ENCODE data around the gene SVIL.
"Not testable (repeated sequence)": the region's sequence is repeated elsewhere in the genome, so short reads cannot be mapped to it uniquely, and the experiment has no call there.

SVIL gene

DNA sequence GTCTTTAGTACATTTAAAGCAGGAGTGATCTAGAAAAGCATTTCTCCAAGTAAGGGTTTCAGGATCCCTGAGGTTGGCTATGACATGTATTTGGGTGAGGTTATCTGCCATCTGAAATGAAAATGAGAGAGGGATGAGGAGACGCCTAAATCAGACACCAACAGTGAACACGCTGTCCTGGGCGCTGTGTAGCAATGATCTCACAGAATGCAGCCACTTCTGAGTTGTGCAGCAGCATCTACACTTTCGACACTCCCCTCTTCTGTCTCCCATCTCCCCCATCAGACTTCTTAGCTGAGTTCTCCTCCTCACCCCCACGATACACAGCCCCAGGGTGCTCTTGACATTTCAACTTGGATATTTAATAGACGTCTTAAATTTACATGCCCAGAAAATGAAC lies 95.4 kb downstream of the SVIL start:
- DNase-seq (ENCODE audit: low read depth), result no peak

DNA sequence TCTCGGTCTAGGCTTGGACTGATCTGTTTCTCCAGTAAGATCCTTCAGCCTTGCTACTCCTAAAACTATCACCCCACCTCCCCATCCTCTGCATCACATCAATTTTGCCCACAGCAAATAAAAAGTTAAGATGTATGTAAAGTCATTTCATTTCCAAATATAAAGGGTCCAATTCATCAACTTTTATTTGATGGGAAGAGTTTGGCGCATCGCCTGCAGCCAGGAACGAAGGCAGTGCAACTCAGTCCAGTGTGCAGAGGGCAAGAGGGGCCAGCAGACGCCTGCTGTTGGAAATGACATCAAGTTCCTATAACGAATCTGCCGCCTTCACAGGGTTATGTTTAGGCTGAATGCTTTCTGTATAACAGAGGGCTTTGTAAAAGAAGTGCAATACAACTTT lies 97.0 kb downstream of the SVIL start:
- DNase-seq (ENCODE audit: low read depth), result no peak

DNA sequence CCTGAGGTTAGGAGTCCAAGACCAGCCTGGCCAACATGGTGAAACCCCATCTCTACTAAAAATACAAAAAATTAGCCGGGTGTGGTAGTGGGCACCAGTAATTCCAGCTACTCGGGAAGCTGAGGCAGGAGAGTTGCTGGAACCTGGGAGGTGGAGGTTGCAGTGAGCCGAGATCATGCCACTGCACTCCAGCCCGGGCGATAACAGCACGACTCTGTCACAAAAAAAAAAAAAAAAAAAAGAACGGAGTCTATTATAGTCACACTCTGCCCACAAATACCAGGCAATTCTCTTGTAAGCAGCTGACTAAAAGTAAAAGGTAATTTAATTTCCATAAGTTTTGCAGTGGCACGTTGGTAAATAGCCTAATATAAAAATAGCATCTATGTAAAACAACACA lies 98.1 kb downstream of the SVIL start:
- DNase-seq (ENCODE audit: low read depth), result not testable (repeated sequence)

DNA sequence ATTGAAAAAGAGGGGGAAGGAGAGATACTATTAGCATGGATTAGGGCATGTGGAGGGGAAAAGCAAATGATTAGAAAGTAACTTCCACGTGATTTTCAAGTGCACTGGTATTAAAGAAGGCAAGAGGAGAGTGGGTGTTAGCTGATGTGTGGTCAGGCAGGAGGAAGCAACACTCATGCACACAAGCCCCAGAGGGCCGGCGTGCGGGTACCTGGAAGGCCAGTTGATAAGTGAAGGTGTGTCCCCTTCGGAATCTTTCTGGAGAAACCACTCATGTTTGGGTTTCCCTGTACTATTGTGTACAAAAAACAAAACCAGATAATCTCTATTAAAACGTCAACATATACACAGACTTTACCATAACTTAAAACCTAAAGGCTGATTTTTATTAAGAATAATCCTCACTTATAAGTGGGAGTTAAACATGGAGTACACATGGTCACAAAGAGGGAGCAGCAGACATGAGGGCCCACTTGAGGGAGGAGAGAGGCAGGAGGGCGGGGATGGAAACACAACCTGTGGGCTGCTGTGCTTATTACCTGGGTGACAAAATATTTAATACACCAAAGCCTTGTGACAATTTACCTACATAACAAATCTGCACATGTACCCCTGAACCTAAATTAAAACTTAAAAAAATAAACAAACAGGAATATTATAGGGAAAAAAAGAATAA lies 98.9 kb downstream of the SVIL start:
- DNase-seq (ENCODE audit: low read depth), result no peak

DNA sequence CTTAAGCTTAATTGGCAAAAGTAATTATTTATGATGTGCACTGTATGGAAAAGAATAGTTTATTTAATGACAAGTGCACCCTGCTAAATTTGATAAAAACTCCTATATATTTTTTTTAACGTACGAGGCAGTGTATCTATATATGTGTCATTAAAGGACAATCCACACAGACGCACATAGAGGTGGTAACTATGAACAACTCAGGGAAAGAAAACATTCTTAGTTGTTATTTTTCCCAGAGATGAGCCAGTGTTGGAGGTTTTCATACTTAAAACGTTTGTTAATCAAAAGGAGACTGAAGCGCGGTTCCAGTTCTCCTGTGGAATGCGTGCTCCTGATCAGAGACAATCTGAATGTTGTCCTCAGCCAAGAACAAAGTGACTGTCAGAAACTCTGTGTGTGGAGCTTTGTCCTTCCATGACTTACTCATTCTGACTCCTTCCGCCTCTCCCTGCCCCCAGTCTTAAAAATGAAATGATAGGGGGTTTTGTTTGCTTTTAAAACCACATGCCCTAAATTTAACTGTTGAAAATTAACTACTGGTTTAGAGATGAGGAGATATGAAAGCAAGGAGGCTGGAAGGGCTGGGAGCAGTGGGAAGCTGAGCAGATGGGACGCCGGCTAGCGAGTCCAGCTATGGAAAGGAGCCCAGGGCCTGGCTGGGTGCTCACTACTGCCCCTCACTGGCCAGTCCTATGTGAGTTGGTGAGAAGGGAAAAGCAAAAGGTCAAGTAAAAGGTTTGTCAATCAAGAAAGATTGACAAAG lies 99.6 kb downstream of the SVIL start:
- DNase-seq (ENCODE audit: low read depth), result peak; percentile 97

DNA sequence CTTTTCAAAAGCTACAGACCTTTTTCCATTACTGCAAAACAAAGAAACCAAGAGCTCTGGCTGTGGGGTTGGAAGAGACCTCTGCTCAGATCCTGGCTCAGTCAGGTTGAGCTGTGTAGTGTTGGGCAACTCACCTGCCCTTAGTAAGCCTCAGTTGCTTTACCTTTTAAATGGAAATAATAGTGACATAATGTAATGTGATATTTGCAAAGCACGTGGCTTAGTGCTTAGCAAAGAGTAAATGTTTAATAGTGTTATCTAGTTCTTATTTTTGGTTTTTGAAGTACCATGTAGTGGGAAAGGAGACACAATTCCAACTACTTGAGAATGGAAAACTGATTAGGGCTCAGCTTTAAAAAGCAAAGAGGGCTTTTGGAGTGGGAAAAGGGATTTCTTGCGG lies 100.2 kb downstream of the SVIL start:
- DNase-seq (ENCODE audit: low read depth), result no peak

DNA sequence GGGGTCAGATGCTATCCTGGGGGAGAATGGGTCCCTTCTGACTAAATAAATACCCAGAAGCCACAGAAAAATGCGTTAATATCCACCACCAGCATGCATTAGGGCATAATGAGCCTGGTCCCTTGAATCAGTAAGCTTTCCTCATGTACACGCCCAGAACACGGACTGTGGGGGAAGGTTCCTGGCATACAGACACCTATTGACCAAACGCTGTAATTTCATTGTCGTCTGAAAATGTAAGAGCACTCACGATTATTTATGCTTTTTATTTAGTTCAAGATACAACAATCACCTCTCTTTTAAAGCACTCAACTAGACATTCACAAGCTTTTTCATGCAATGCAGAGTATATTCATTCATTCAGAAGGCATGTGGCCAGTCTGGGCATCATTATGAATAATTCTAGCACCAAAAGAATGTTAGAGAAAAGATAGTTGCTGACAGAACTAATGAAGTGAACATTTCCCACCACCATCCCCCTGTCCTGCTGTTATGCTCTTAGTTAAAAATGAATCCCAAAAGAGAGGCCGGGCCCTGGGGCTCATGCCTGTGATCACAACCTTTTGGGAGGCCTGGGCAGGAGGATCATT lies 101.0 kb downstream of the SVIL start:
- peak; percentile 59 for DNase-seq (ENCODE audit: low read depth)

DNA sequence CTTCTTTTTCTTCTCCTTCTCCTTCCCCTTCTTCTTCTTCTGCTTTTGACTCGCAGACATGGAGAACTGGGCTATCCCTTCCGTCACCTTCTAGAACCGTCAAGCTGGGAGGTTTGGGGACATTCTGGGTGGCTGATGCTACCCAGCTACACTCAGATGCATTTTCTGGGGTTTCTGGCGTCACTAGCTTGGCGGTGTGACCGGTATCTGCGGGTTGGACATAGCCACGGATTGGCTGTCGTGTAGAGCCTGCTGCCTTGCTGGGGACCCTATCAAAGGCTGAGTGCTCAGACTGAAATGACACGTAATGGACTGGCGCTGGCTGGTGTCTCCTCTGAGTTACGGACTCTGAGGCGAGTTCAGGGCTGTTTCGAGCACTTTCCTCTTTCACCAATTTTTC lies 101.7 kb downstream of the SVIL start:
- no peak for DNase-seq (ENCODE audit: low read depth)

DNA sequence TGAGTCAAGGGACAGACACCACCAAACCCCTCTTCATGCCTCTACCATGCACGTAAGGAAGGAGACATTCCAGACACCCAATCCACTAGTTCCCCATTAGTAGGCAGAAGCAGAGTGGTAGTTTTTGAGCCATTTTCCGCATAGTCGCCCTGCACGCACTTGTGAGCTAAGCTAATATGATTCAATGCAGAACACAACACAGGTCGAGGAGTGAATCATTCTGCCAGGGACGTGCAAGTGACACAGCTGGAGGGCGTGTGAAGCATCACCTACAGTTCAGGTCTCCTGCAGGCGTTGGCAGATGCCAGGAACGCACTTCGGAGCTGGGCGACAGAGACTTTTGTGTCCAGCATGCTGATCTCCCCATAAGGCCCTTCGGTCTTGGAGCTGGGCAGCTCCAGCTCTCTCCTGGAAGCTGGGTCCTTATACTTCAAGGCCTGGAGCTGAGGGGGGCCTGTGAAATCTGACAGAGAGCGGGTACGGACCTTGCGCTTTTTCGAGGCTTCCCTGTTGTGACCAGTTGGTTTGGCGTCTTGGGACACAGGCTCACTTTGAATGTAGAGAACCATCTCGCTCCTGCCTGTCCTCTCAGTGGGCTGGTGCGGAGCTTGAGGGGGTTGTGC lies 102.4 kb downstream of the SVIL start:
- no peak for DNase-seq (ENCODE audit: low read depth)

DNA sequence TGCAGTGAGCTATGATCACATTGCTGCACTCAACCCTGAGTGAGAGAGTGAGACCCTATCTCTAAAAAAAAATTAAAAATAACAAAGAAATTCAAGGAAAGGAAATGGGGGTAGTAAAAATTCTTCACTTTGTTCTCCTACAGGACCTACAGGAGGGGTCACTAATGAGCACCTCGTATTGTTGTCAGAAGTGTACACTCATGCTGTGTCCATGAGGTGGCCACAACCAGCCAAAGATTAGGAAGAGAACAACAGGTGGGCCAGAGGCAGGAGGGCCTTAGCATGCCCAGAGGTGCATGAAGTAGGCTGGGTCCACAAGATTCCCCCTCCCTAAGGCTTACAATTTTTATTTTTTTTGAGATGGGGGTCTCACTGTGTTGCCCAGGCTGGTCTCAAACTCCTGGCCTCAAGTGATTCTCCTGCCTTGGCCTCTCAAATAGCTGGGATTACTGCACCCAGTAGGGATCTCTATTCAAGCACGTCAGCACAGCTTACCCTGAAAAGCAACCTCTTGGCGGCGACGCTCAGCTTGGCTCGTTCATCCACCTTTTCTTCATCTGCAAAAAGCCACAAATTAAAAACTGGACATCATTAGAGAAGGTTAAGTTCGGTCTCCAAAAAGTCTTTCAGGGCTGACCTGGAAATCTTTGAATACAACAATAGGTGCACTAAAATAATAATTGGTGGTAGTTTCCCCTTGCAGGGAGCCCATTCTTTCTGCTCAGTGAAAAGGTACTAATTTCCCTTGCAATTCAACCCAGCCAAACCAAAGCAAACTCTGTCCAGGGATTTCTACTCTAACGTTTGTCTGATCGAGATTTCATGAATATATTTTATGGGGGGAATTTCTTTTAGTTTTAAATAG lies 104.4 kb downstream of the SVIL start:
- no peak for DNase-seq (ENCODE audit: low read depth)

DNA sequence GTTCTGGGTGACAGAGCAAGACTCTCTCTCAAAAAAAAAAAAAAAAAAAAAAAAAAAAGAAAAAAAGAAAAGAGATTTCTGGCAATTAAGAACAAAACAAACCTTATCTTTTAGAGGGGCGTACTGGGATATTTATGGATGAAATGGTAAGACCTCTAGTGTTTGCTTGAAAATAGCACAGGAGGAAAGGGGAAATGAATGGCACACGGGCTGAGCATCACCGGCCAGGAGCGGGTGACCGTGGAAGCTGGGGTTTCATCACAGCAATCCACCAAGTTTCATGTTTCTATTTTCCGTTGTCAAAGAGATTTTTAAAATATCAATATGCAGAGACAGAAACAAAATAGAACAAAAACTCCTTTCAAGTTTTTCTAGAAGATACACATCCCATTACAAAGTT lies 105.6 kb downstream of the SVIL start:
- no peak for DNase-seq (ENCODE audit: low read depth)

DNA sequence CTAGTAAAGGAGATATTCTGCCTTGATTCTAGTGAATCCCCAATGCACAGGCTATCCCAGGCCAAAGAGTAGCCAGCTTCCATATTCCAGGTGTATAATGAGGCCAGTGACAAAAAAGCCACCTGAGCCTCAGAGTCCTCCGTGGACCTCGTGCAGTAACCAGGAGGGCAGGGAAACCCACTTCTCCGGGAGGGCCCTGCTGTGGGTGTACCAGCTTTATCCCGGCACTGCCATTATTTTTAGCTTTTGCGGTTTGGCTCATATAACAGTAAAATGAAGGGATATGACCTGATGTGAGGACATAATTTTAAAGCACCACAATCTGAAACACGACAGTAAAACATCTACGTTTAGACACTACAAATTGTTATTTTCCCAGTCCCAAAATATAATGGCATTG lies 109.0 kb downstream of the SVIL start:
- DNase-seq (ENCODE audit: low read depth), result no peak

DNA sequence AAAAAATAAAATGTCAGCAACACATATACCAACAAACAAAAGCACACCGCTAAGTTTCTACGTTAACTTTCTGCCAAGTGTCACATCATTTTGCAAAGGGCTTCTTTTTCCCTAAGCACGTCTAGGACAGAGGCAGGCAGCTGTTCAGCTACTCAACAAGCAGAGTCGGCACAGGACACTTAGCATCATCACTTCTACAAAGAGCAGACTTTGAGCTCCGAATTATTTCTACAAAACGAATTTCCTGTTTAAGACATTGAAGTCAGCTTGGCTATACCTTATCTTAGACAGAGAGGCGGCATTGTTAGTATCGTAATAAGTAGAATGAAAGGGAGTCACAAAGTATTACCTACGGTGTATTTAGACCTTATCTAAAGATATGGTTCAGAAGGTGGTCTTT lies 110.1 kb downstream of the SVIL start:
- no peak for DNase-seq (ENCODE audit: low read depth)

DNA sequence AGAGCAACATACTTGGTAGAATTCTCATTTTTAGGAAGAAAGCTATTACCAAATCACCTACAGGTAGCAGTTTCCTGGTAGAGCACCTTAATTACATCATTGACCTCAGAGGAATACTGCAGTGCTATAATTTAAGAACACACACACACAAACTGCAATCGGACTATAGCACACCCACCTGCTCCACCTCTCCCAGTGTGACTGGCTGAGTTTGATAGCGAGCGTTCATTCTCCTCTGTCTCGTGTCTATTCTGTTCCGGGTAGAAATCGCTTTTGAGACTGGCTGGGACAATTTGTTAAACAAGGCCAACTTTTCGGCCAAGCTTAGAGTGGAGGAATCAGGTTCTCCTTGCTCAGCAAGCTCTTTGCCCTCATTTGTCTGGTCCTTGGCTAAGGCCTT lies 110.5 kb downstream of the SVIL start:
- DNase-seq (ENCODE audit: low read depth), result no peak

DNA sequence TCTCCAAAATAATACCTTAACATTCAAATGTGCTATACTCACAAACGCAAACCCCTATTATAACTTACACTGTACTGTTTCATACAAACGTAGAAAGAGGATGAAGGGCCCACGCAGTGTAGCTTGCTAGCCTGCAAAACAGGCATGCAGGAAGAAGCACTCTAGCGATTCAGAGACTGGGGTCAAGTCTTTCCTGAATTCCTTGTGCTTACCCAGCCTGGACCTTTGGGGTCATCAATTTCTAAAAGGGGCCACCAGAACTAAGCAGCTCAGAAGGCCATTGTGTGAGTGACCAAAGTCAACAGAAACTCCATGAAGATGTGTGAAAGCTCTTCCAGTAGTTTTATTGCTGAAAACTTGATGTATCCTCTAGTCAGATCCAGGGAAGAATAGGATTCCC lies 111.9 kb downstream of the SVIL start:
- DNase-seq (ENCODE audit: low read depth), result no peak

DNA sequence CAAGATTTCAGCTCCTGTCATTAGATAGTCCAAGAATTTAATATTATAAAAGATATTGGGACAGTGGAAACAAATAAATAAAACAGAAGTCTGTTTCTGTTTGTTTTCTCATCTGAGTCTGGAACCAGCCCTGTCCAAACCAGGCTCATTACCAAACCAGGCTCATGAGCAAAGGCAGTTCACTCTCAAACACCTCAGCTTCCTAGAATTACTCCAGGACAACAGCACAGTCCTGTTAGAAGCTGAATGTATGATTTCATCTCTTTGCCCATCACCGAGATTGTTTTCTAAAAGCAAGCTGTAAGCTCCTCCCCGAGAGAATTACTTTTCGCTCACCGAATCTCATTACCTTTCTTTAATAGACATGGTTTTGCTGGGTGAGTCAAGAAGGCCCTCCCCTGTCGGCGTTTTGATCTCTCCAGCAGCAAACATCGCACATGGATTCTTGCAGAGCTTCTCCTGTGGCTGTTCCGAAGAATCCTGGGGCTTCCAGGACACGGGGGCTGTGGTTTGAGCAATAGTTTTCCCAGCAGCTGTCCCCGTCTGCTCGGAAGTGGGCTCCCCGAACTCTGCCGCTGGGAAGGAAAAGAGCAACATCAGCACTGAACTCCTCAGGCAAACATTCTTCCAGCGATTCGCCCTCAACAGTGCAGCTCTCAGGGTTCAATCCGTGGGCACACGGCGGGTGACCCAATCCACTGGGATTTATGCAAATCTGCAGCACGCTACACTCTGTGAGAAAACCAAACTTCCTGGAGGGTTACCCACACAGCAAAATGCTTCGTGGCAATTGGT lies 112.5 kb downstream of the SVIL start:
- no peak for DNase-seq (ENCODE audit: low read depth)

DNA sequence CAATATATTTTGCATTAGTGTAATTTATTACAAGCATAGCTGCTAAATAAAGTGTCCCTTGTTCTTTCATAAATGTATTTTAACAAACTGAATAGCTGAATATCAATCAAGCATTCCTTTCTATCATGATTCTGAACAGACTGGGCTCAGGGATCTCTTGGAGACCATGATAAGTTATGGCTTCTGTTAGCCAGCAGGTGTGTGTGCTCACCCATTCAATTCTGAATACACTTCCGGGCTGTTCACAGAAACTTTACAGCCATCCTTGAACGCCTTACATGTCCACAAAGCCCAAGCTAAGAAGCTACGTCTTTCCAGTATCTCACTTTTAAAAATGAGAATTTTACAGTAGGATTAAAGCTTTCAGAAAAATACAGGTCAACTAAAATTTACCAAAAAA lies 115.1 kb downstream of the SVIL start:
- DNase-seq (ENCODE audit: low read depth), result no peak

DNA sequence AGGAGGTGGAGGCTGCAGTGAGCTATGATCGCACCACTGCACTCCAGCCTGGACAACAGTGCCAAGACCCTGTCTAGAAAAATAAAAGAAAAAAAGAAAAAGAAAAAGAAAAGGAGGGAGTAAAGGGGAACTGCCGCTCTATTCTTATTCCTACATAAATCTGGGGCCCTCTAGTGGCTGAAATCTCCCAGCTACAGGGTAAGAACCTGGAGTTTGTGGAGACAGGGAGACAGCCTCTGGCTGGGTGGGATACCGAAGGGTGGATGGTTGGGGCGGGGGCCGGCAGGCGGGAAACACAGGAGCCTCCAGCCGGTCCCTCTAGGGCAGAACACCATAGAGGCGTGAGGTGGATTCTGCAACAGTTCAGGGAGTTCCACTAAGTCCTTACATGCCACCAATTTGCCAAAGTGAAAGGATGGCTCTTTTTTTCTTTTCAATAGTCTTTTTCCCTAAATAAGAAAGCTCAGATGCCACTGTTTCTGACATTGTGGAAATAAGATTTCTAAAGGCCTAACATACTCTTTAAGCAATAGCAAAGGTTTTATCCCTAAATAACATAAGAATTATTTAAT lies 117.3 kb downstream of the SVIL start:
- peak; percentile 46 for DNase-seq (ENCODE audit: low read depth)

DNA sequence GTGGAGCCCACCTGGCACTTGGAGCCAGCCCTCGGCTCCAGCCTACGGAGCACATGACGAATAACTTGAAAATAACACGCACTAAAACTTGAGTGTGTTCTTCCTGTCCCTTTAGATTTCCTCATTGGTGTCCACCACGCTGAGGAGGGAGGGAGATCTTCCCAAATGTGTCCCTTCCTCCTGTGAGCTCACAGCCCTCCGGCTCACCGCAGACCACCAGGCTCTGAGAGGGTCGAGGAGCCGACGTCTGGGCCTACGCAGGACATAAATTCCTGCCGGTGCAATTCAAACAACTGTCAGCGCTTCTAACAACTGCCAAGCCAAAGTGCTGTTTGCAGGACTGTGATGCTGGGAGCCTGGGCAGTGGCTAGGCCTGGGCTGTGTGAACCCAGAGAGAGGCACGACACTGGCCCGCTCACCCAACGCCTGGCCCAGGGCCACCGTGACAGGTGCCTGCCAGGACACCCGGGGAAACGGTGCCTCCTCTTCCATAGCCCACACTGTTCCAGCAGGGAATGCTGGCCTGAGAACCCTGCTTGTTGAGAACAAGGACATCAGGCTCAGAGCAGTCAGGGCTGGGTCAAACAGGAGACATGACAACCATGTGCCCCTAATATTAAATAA lies 118.3 kb downstream of the SVIL start:
- DNase-seq (ENCODE audit: low read depth), result not testable (repeated sequence)

DNA sequence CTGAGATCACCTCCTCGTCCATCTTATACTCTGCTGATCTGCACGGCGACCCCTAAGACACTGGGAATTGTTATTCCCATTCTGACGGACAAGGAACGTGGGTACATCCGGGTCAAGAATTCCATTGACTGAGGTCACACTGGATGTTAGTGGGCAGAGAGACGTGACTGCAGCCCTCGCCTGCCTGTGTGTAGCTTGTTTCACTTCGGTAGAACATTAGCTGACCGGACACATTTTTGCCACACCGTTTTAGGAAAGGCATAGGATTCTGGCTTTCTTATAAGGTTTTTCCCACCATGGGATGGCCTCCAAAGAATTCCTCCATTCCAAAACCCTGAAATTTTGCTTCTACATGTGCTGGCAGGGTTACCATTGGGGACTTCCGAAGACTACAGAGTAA lies 118.9 kb downstream of the SVIL start:
- DNase-seq (ENCODE audit: low read depth), result not testable (repeated sequence)
